Measurements from ENCODE around the gene RTN4RL2. TPM values are rescaled to one million over a fixed set of nuclear protein-coding genes. Genes with fewer than 3 reads are reported as not detected.
A peak's percentile ranks its signal among the peaks of the same experiment; 100 is the strongest.

The RTN4RL2 gene
- total and polyA plus RNA-seq, 9 of the 15 experiments (the other 6 are each of a cell fraction or from before 2014, with no cell fraction given) = 0.06 to 1.9 (median 0.34) TPM; not detected in 4

GRCh38 chr11:57513452-57513795 is 53.1 kb downstream of the RTN4RL2 start:
- TSS peak; percentile 44 for BruUV-seq (replicated peaks)
- H4K20me1 ChIP-seq (replicated peaks; ENCODE audit: control insufficient read depth, insufficient read depth, low read length) = no peaks in the 10 kb centered on the region
- peak overlapping the region; percentile 89 to 90 for H3K9ac ChIP-seq (ENCODE audit: insufficient read depth in 1 of 2, low read depth in 2 of 2, low read length in 2 of 2)
- H3K9me3 ChIP-seq (replicated peaks; ENCODE audit: control insufficient read depth, insufficient read depth, low read depth, low read length) = no peaks in the 10 kb centered on the region
- DNase-seq (ENCODE audit: extremely low read depth in 1 of 4, low spot score in 3 of 4) (no peak), ATAC-seq (peak; percentile 3; the same call in 2 of the 3 replicates), FAIRE-seq (no peak)
- no peak overlapping the region for H2AFZ ChIP-seq (ENCODE audit: low read depth, low read length)
- peaks cover 21 to 31% of the 10 kb centered on the region in 2 experiments; a peak in 4 of 5 replicates for H3K4me1 ChIP-seq (replicated peaks in 1 of 2; ENCODE audit: control insufficient read depth in 2 of 2, insufficient read depth in 2 of 2, low read length in 2 of 2)
- ChIA-PET CTCF (ENCODE audit: low intra/inter-chr PET ratio) (no interaction called here), POLR2A (interaction anchor here (0.5 to 2.2 kb wide), 6 partner anchors 9 to 89 kb away, joined by 3 to 7 read pairs (median 6); no protein-coding TSS in a partner anchor)
- peak overlapping the region; percentile 88 for H3K4me2 ChIP-seq (ENCODE audit: insufficient read depth, low read length)
- H3K79me2 ChIP-seq (ENCODE audit: control insufficient read depth, insufficient read depth, low read length) = peaks cover 49% of the 10 kb centered on the region
- in situ Hi-C loops (cut with MboI) (no loop called here), intact Hi-C loops (cut with micrococcal nuclease) (no loop called here)
- 0% methylated on average over 1 of the region's 1 CpG for WGBS (ENCODE audit: insufficient coverage, low coverage, missing lambda C conversion rate)
- H3K4me3 ChIP-seq = peak overlapping the region; percentile 88
- no peaks in the 10 kb centered on the region for H3K9me1 ChIP-seq (ENCODE audit: control insufficient read depth, insufficient read depth, low read length)
- H3K36me3 ChIP-seq (ENCODE audit: control insufficient read depth, insufficient read depth, low read length) = peaks cover 23% of the 10 kb centered on the region; the same call in 2 of the 3 replicates
- no peak for TF ChIP-seq MAFG (tag; conservative IDR thresholded peaks at IDR 0.05)
- TF ChIP-seq ZNF12 (CRISPR knock-in tag; IDR thresholded peaks at IDR 0.05) = 0 out of 2 replicates have a peak, but pooled peaks have one; percentile 53
- TF ChIP-seq, protein P1, sequence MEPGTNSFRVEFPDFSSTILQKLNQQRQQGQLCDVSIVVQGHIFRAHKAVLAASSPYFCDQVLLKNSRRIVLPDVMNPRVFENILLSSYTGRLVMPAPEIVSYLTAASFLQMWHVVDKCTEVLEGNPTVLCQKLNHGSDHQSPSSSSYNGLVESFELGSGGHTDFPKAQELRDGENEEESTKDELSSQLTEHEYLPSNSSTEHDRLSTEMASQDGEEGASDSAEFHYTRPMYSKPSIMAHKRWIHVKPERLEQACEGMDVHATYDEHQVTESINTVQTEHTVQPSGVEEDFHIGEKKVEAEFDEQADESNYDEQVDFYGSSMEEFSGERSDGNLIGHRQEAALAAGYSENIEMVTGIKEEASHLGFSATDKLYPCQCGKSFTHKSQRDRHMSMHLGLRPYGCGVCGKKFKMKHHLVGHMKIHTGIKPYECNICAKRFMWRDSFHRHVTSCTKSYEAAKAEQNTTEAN (CRISPR knock-in tag; IDR thresholded peaks at IDR 0.05) = no peak
- TF ChIP-seq, protein P2, sequence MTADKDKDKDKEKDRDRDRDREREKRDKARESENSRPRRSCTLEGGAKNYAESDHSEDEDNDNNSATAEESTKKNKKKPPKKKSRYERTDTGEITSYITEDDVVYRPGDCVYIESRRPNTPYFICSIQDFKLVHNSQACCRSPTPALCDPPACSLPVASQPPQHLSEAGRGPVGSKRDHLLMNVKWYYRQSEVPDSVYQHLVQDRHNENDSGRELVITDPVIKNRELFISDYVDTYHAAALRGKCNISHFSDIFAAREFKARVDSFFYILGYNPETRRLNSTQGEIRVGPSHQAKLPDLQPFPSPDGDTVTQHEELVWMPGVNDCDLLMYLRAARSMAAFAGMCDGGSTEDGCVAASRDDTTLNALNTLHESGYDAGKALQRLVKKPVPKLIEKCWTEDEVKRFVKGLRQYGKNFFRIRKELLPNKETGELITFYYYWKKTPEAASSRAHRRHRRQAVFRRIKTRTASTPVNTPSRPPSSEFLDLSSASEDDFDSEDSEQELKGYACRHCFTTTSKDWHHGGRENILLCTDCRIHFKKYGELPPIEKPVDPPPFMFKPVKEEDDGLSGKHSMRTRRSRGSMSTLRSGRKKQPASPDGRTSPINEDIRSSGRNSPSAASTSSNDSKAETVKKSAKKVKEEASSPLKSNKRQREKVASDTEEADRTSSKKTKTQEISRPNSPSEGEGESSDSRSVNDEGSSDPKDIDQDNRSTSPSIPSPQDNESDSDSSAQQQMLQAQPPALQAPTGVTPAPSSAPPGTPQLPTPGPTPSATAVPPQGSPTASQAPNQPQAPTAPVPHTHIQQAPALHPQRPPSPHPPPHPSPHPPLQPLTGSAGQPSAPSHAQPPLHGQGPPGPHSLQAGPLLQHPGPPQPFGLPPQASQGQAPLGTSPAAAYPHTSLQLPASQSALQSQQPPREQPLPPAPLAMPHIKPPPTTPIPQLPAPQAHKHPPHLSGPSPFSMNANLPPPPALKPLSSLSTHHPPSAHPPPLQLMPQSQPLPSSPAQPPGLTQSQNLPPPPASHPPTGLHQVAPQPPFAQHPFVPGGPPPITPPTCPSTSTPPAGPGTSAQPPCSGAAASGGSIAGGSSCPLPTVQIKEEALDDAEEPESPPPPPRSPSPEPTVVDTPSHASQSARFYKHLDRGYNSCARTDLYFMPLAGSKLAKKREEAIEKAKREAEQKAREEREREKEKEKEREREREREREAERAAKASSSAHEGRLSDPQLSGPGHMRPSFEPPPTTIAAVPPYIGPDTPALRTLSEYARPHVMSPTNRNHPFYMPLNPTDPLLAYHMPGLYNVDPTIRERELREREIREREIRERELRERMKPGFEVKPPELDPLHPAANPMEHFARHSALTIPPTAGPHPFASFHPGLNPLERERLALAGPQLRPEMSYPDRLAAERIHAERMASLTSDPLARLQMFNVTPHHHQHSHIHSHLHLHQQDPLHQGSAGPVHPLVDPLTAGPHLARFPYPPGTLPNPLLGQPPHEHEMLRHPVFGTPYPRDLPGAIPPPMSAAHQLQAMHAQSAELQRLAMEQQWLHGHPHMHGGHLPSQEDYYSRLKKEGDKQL (CRISPR knock-in tag; IDR thresholded peaks at IDR 0.05; ENCODE audit: borderline replicate concordance) = no peak
- no peaks in the 10 kb centered on the region for H3K27me3 ChIP-seq (ENCODE audit: control insufficient read depth in 2 of 2, insufficient read depth in 2 of 2, low read length in 2 of 2)
- peak overlapping the region; percentile 49; the same call in 2 of the 3 replicates for H3K27ac ChIP-seq (ENCODE audit: extremely low read depth, low read depth, low read length)
